Activated T-helper 1 cell treated with anti-CD3 and anti-CD28 coated beads, Interleukin-12 subunit alpha, Interleukin-12 subunit beta, Interleukin-2, Interleukin-4 antibody, amounts not matched to agents 30 ng/mL and 10 ng/mL and 1 ng/mL, durations not matched to agents 14 hours and 24 hours and 36 hours (primary cell): Measurements from ENCODE around the gene PANX3. TPM values are rescaled to one million over a fixed set of nuclear protein-coding genes. Genes with fewer than 3 reads are reported as not detected.

Experiments
- DNase-seq: peaks from one replicate; pipeline ENCODE4 v3.0.0; 2021; ENCODE audit warnings: low spot score
- H3K27ac Mint-ChIP-seq: one replicate; pipeline ENCODE4 v1.8.0; 2021; ENCODE audit warnings: mild to moderate bottlenecking, mixed read lengths
- H3K27me3 Mint-ChIP-seq: one replicate; pipeline ENCODE4 v1.8.0; 2022; ENCODE audit warnings: mild to moderate bottlenecking, moderate library complexity, mixed read lengths; ENCODE audit not compliant: insufficient read depth
- H3K36me3 Mint-ChIP-seq: one replicate; pipeline ENCODE4 v1.8.0; 2021; ENCODE audit warnings: low read depth, mixed read lengths
- H3K4me1 Mint-ChIP-seq: one replicate; pipeline ENCODE4 v1.8.0; 2021; ENCODE audit warnings: low read depth, mixed read lengths
- H3K4me3 Mint-ChIP-seq: one replicate; pipeline ENCODE4 v1.8.0; 2021; ENCODE audit warnings: mild to moderate bottlenecking, moderate library complexity, mixed read lengths
- H3K9me3 Mint-ChIP-seq: one replicate; pipeline ENCODE4 v1.8.0; 2021; ENCODE audit warnings: mixed read lengths
- intact Hi-C: fragments of 100-400 bp; cut with micrococcal nuclease; formaldehyde crosslinking; loops from one replicate; pipeline ENCODE4 v1.15.1; 2024
- total RNA-seq: library from RNA; stranded (reverse); gene quantifications from 2 replicates; pipeline ENCODE4 v1.2.3, GENCODE V29; 2022

PANX3 gene
- total RNA-seq, 1 donor from 2014 or later: not detected

GRCh38 chr11:124623861-124624525, 12.8 kb downstream of the PANX3 start:
- no peak for DNase-seq
- Mint-ChIP-seq H3K9me3 (no peaks in the 10 kb centered on the region), H3K27ac (peak overlapping the region; percentile 95), H3K27me3 (peaks cover 11% of the 10 kb centered on the region), H3K36me3 (peaks cover 31% of the 10 kb centered on the region), H3K4me3 (peak overlapping the region; percentile 97), H3K4me1 (peaks cover 29% of the 10 kb centered on the region)
- intact Hi-C loops: loop anchor here (2.0 to 5.0 kb wide), 5 partner anchors 115 to 1587 kb away; partner anchors contain the start of genes ESAM, FAM118B, NRGN and RPUSD4

GRCh38 chr11:124625504-124626168, 14.4 kb downstream of the PANX3 start:
- Mint-ChIP-seq H3K9me3 (no peaks in the 10 kb centered on the region), H3K27me3 (peaks cover 5% of the 10 kb centered on the region), H3K4me3 (no peak overlapping the region), H3K4me1 (peaks cover 29% of the 10 kb centered on the region), H3K36me3 (peaks cover 34% of the 10 kb centered on the region), H3K27ac (peak overlapping the region; percentile 9)
- no peak for DNase-seq
- intact Hi-C loops: no loop called here

- H3K36me3 Mint-ChIP-seq: peaks cover 44% of the 10 kb centered on the region
- H3K4me1 Mint-ChIP-seq: peaks cover 22% of the 10 kb centered on the region
- H3K27me3 Mint-ChIP-seq: no peaks in the 10 kb centered on the region
- no peak overlapping the region for H3K4me3 Mint-ChIP-seq
- DNase-seq: no peak
- no peak overlapping the region for H3K27ac Mint-ChIP-seq
- intact Hi-C loops: no loop called here
- H3K9me3 Mint-ChIP-seq: no peaks in the 10 kb centered on the region
Measured at GRCh38 chr11:124627546-124627945, 16.3 kb downstream of the PANX3 start.

GRCh38 chr11:124629961-124630360, 18.7 kb downstream of the PANX3 start:
- DNase-seq: no peak

GRCh38 chr11:124633355-124633754, 22.1 kb downstream of the PANX3 start:
- peaks cover 48% of the 10 kb centered on the region for H3K36me3 Mint-ChIP-seq

More at GRCh38 chr11:124629961-124630360, 18.7 kb downstream of the PANX3 start:
- Mint-ChIP-seq H3K36me3 (peaks cover 52% of the 10 kb centered on the region), H3K9me3 (no peaks in the 10 kb centered on the region), H3K27me3 (no peaks in the 10 kb centered on the region), H3K27ac (no peak overlapping the region), H3K4me3 (no peak overlapping the region), H3K4me1 (peaks cover 10% of the 10 kb centered on the region)
- intact Hi-C loops: no loop called here

GRCh38 chr11:124635932-124636331, 24.7 kb downstream of the PANX3 start:
- no peaks in the 10 kb centered on the region for H3K9me3 Mint-ChIP-seq
- no peak overlapping the region for H3K27ac Mint-ChIP-seq
- no peak for DNase-seq
- H3K27me3 Mint-ChIP-seq: no peaks in the 10 kb centered on the region
- no peaks in the 10 kb centered on the region for H3K4me1 Mint-ChIP-seq
- no peak overlapping the region for H3K4me3 Mint-ChIP-seq
- intact Hi-C loops: no loop called here
- H3K36me3 Mint-ChIP-seq: peaks cover 36% of the 10 kb centered on the region

More at GRCh38 chr11:124633355-124633754, 22.1 kb downstream of the PANX3 start:
- Mint-ChIP-seq H3K4me1 (no peaks in the 10 kb centered on the region), H3K27me3 (no peaks in the 10 kb centered on the region), H3K9me3 (no peaks in the 10 kb centered on the region), H3K4me3 (no peak overlapping the region), H3K27ac (no peak overlapping the region)
- DNase-seq: no peak
- intact Hi-C loops: no loop called here

- Mint-ChIP-seq H3K4me1 (no peaks in the 10 kb centered on the region), H3K36me3 (peaks cover 21% of the 10 kb centered on the region), H3K4me3 (no peak overlapping the region), H3K27me3 (no peaks in the 10 kb centered on the region), H3K27ac (no peak overlapping the region), H3K9me3 (no peaks in the 10 kb centered on the region)
- no peak for DNase-seq
- intact Hi-C loops: no loop called here
Measured at GRCh38 chr11:124638500-124638899, 27.3 kb downstream of the PANX3 start.

GRCh38 chr11:124639186-124639585, 28.0 kb downstream of the PANX3 start:
- Mint-ChIP-seq H3K4me3 (no peak overlapping the region), H3K9me3 (no peaks in the 10 kb centered on the region), H3K4me1 (peaks cover under 1% of the 10 kb centered on the region), H3K36me3 (peaks cover 17% of the 10 kb centered on the region), H3K27ac (no peak overlapping the region), H3K27me3 (no peaks in the 10 kb centered on the region)
- intact Hi-C loops: no loop called here
- DNase-seq: no peak

GRCh38 chr11:124640666-124641065, 29.4 kb downstream of the PANX3 start:
- H3K36me3 Mint-ChIP-seq: peaks cover 17% of the 10 kb centered on the region
- intact Hi-C loops: no loop called here
- no peak overlapping the region for H3K27ac Mint-ChIP-seq
- H3K4me1 Mint-ChIP-seq: peaks cover 8% of the 10 kb centered on the region
- no peak overlapping the region for H3K4me3 Mint-ChIP-seq
- DNase-seq: no peak
- H3K9me3 Mint-ChIP-seq: no peaks in the 10 kb centered on the region
- H3K27me3 Mint-ChIP-seq: no peaks in the 10 kb centered on the region

- no peak for DNase-seq
- Mint-ChIP-seq H3K27me3 (no peaks in the 10 kb centered on the region), H3K36me3 (peaks cover 3% of the 10 kb centered on the region), H3K4me1 (peaks cover 8% of the 10 kb centered on the region), H3K4me3 (no peak overlapping the region), H3K27ac (no peak overlapping the region), H3K9me3 (no peaks in the 10 kb centered on the region)
- intact Hi-C loops: no loop called here
Measured at GRCh38 chr11:124642628-124643027, 31.4 kb downstream of the PANX3 start.

GRCh38 chr11:124643042-124643604, 31.9 kb downstream of the PANX3 start:
- H3K27ac Mint-ChIP-seq: no peak overlapping the region
- no peaks in the 10 kb centered on the region for H3K9me3 Mint-ChIP-seq
- H3K36me3 Mint-ChIP-seq: no peaks in the 10 kb centered on the region
- no peak for DNase-seq
- intact Hi-C loops: no loop called here
- H3K4me3 Mint-ChIP-seq: no peak overlapping the region
- H3K4me1 Mint-ChIP-seq: peaks cover 8% of the 10 kb centered on the region
- H3K27me3 Mint-ChIP-seq: no peaks in the 10 kb centered on the region

GRCh38 chr11:124643605-124644425, 32.6 kb downstream of the PANX3 start:
- Mint-ChIP-seq H3K9me3 (no peaks in the 10 kb centered on the region), H3K4me3 (no peak overlapping the region), H3K27me3 (no peaks in the 10 kb centered on the region), H3K36me3 (no peaks in the 10 kb centered on the region), H3K27ac (no peak overlapping the region), H3K4me1 (peaks cover 8% of the 10 kb centered on the region)
- intact Hi-C loops: loop anchor here (1.0 kb wide), 2 partner anchors 119 to 193 kb away; no protein-coding TSS in a partner anchor
- no peak for DNase-seq
